ENCODE results near the gene MANEAL. TPM values are rescaled to one million over a fixed set of nuclear protein-coding genes. Genes with fewer than 3 reads are reported as not detected.

Gene MANEAL
- total and polyA plus RNA-seq, 2 of the 4 experiments (the other 2 are of a cell fraction): 0.54 to 0.55 TPM

DNA sequence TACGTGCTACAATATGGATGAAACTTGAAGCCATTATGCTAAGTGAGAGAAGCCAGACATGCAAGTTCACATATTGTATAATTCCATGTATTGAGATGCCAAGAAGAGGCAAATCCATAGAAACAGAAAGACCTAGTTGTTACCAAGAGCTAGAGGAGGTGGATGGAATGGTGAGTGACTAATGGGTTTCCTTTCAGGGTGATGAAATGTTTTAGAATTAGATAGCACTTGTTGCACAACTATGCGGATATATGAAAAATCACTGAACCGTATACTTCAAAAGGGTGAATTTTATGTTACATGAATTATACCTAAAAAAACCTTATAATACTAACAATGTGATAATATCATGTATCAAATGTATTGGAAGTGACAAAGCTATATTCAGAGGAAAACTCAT lies 46.8 kb upstream of the MANEAL start:
- no peak overlapping the region for H3K4ac ChIP-seq (ENCODE audit: low read depth, low read length)
- ATAC-seq (ENCODE audit: low read depth): no peak
- H3K14ac ChIP-seq (replicated peaks; ENCODE audit: low read depth, low read length): no peak overlapping the region
- CTCF ChIA-PET: no interaction called here
- no peak overlapping the region for H2BK120ac ChIP-seq (ENCODE audit: low read depth, low read length)
- no peaks in the 10 kb centered on the region for H3K4me1 ChIP-seq (ENCODE audit: control insufficient read depth, insufficient read depth, low read length)
- POLR2A ChIA-PET (ENCODE audit: unreplicated experiment): no interaction called here
- no peak for DNase-seq
- no peak overlapping the region for H2BK15ac ChIP-seq (ENCODE audit: low read depth, low read length)
- H4K5ac ChIP-seq (ENCODE audit: low read depth, low read length): no peak overlapping the region
- H2AK5ac ChIP-seq (ENCODE audit: low read depth, low read length): no peak overlapping the region
- no peak overlapping the region for H2BK20ac ChIP-seq (ENCODE audit: low read depth, low read length)
- H3K9ac ChIP-seq (ENCODE audit: low read depth, low read length): no peak overlapping the region
- TF ChIP-seq SMC3 (IDR thresholded peaks at IDR 0.05; ENCODE audit: low read depth, low read length): no peak
- 0 out of 2 replicates have a peak, but pooled peaks have one; percentile 18 for TF ChIP-seq CEBPB (IDR thresholded peaks at IDR 0.05; ENCODE audit: low read depth, low read length)
- TF ChIP-seq, protein P1, sequence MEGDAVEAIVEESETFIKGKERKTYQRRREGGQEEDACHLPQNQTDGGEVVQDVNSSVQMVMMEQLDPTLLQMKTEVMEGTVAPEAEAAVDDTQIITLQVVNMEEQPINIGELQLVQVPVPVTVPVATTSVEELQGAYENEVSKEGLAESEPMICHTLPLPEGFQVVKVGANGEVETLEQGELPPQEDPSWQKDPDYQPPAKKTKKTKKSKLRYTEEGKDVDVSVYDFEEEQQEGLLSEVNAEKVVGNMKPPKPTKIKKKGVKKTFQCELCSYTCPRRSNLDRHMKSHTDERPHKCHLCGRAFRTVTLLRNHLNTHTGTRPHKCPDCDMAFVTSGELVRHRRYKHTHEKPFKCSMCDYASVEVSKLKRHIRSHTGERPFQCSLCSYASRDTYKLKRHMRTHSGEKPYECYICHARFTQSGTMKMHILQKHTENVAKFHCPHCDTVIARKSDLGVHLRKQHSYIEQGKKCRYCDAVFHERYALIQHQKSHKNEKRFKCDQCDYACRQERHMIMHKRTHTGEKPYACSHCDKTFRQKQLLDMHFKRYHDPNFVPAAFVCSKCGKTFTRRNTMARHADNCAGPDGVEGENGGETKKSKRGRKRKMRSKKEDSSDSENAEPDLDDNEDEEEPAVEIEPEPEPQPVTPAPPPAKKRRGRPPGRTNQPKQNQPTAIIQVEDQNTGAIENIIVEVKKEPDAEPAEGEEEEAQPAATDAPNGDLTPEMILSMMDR (conservative IDR thresholded peaks at IDR 0.05; ENCODE audit: low read depth, low read length): no peak
- TF ChIP-seq MXI1 (IDR thresholded peaks at IDR 0.05; ENCODE audit: borderline replicate concordance, low read depth, low read length): no peak
- WGBS, 2 experiments (ENCODE audit: extremely low coverage in 2 of 2, insufficient read length in 1 of 2): no CpG with 5 or more reads among the region's 3 CpGs
- no TSS peak for BruUV-seq (replicated peaks)
- no peaks in the 10 kb centered on the region for H4K20me1 ChIP-seq (ENCODE audit: insufficient read depth, low read length)
- no peak overlapping the region for H3K27ac ChIP-seq (ENCODE audit: insufficient read depth, low read length)
- intact Hi-C loops (cut with micrococcal nuclease): no loop called here
- H3K9me1 ChIP-seq (ENCODE audit: insufficient read depth, low read length): no peaks in the 10 kb centered on the region
- H3K27me3 ChIP-seq (ENCODE audit: control insufficient read depth, insufficient read depth, low read length): no peaks in the 10 kb centered on the region; the same call in 1 of the 2 replicates
- H2BK5ac ChIP-seq (ENCODE audit: low read depth, low read length, poor library complexity, severe bottlenecking): no peak overlapping the region
- no peak overlapping the region for H2AFZ ChIP-seq (replicated peaks; ENCODE audit: low read length, poor library complexity)
- no peak overlapping the region for H2AK9ac ChIP-seq (replicated peaks; ENCODE audit: low read depth, low read length, poor library complexity)
- H3K36me3 ChIP-seq (ENCODE audit: control insufficient read depth, insufficient read depth, low read length): no peaks in the 10 kb centered on the region
- dilution Hi-C loops (cut with HindIII; ENCODE audit: low sequenced_read_pairs, unreplicated experiment): no loop called here
- H3K79me1 ChIP-seq (ENCODE audit: low read depth in 1 of 2, low read length in 2 of 2): no peaks in the 10 kb centered on the region
- H3K4me3 ChIP-seq (ENCODE audit: insufficient read depth, low read depth, low read length): no peak overlapping the region
- no peak overlapping the region for H3K23ac ChIP-seq (ENCODE audit: low read depth, low read length)
- in situ Hi-C loops (cut with MboI; ENCODE audit: low sequenced_read_pairs): no loop called here
- no peak overlapping the region for H4K8ac ChIP-seq (ENCODE audit: low read depth in 2 of 2, low read length in 2 of 2)
- no peak overlapping the region for H3K18ac ChIP-seq (ENCODE audit: low read depth, low read length)
- no peaks in the 10 kb centered on the region for H3K9me3 ChIP-seq (ENCODE audit: control insufficient read depth, insufficient read depth, low read length)
- H3K4me2 ChIP-seq (ENCODE audit: low read depth, low read length): no peak overlapping the region
- no peak overlapping the region for H3K56ac ChIP-seq (ENCODE audit: extremely low read depth, insufficient read depth, low read length)
- H4K91ac ChIP-seq (ENCODE audit: insufficient read depth, low read depth, low read length): no peak overlapping the region
